OCI-LY7 (cell line): Measurements from ENCODE around the gene CYFIP1. TPM values are rescaled to one million over a fixed set of nuclear protein-coding genes. Genes with fewer than 3 reads are reported as not detected.

Experiments used
- BruUV-seq: library from RNA; stranded (reverse); fragments of 400-500 nt; replicated peaks from 2 replicates; lab custom pipeline; 2021; lab: Mats Ljungman, UMichigan
- CTCF ChIA-PET: fragments of 300-600 bp; sonication (Branson Sonifier 250); formaldehyde crosslinking; loops from one replicate; lab custom pipeline; 2022; ENCODE audit warnings: antibody characterized with exemption; ENCODE audit not compliant: unreplicated experiment; lab: Charles Lee
- POLR2A ChIA-PET: fragments of 300-600 bp; sonication (Branson Sonifier 250); formaldehyde crosslinking; loops from one replicate; lab custom pipeline; 2022; ENCODE audit warnings: antibody characterized with exemption; lab: Charles Lee
- DNase-seq: peaks from one replicate; pipeline ENCODE4 v3.0.0-alpha.2; 2015; ENCODE audit warnings: low spot score
- H2AFZ ChIP-seq: fragments of 200-600 bp; sonication (generic), shearing (Covaris generic); 2 replicates; pipeline ENCODE4 v1.6.1; 2014; ENCODE audit warnings: mild to moderate bottlenecking, antibody characterized with exemption, low read length, moderate library complexity
- H3K27ac ChIP-seq: fragments of 200-600 bp; sonication (generic); 2 replicates; pipeline ENCODE4 v1.5.1; 2014; ENCODE audit warnings: mixed run types, low read depth, mild to moderate bottlenecking, moderate library complexity, low read length, inconsistent platforms; ENCODE audit not compliant: poor library complexity, severe bottlenecking
- H3K36me3 ChIP-seq: fragments of 200-600 bp; sonication (generic); 2 replicates; pipeline ENCODE4 v1.6.1; 2014; ENCODE audit warnings: mild to moderate bottlenecking, antibody characterized with exemption, low read length, moderate library complexity, mixed read lengths; ENCODE audit not compliant: insufficient read depth
- H3K4me1 ChIP-seq: fragments of 200-600 bp; sonication (generic); 2 replicates; pipeline ENCODE4 v1.5.1; 2014; ENCODE audit warnings: mild to moderate bottlenecking, low read length; ENCODE audit not compliant: insufficient read depth, poor library complexity, severe bottlenecking
- H3K4me2 ChIP-seq: fragments of 200-600 bp; sonication (generic); 2 replicates; pipeline ENCODE4 v1.6.1; 2014; ENCODE audit warnings: mild to moderate bottlenecking, low read length
- H3K4me3 ChIP-seq: fragments of 200-600 bp; sonication (generic); 2 replicates; pipeline ENCODE4 v1.5.1; 2014; ENCODE audit warnings: mild to moderate bottlenecking, low read depth, low read length; ENCODE audit not compliant: poor library complexity, severe bottlenecking
- H3K79me2 ChIP-seq: fragments of 200-600 bp; sonication (generic); 2 replicates; pipeline ENCODE4 v1.6.1; 2016; ENCODE audit warnings: low read depth, mild to moderate bottlenecking, low read length, moderate library complexity, mixed read lengths; ENCODE audit not compliant: insufficient read depth
- H3K9me2 ChIP-seq: fragments of 200-600 bp; sonication (generic); 2 replicates; pipeline ENCODE4 v1.6.1; 2016; ENCODE audit warnings: mild to moderate bottlenecking, low read length, mixed read lengths; ENCODE audit not compliant: insufficient read depth
- H3K9me3 ChIP-seq: fragments of 200-600 bp; sonication (generic); 2 replicates; pipeline ENCODE4 v1.6.1; 2014; ENCODE audit warnings: mild to moderate bottlenecking, mixed run types, low read length, mixed read lengths
- H4K20me1 ChIP-seq: fragments of 200-600 bp; sonication (generic); 2 replicates; pipeline ENCODE4 v1.6.1; 2014; ENCODE audit warnings: mild to moderate bottlenecking, antibody characterized with exemption, low read length, moderate library complexity, mixed read lengths; ENCODE audit not compliant: insufficient read depth
- CTCF ChIP-seq: fragments of 200-600 bp; sonication (generic); conservative IDR thresholded peaks from 2 replicates; pipeline ENCODE4 v1.5.1; 2014; ENCODE audit warnings: mild to moderate bottlenecking, antibody characterized with exemption, low read length, moderate library complexity, mixed read lengths
- EZH2phosphoT487 ChIP-seq: fragments of 200-600 bp; sonication (generic); IDR thresholded peaks from 2 replicates; pipeline ENCODE4 v1.6.1; 2018; ENCODE audit warnings: low read depth, borderline replicate concordance, mild to moderate bottlenecking, mixed run types, antibody characterized with exemption, low read length, moderate library complexity, mixed read lengths
- intact Hi-C: fragments of 100-400 bp; cut with micrococcal nuclease; formaldehyde crosslinking; loops from one replicate; pipeline ENCODE4 v1.10.0; 2022; ENCODE audit not compliant: unreplicated experiment
- total RNA-seq, 2 experiments: library from RNA; depleted of rRNA in 1 of 2; stranded (reverse); fragments of >200 nt in 1 of 2; shearing (Covaris generic) in 1 of 2; gene quantifications; 2 replicates each; pipeline ENCODE4 v1.2.3, GENCODE V29; 2014 to 2022

The CYFIP1 gene
- total RNA-seq, 2 experiments from 2014 or later, result 0.98 to 1.3 TPM

- H3K9me2 ChIP-seq, result no peaks in the 10 kb centered on the region
- no peaks in the 10 kb centered on the region for H3K4me1 ChIP-seq
- ChIA-PET CTCF (no interaction called here), POLR2A (interaction anchor here (0.8 to 1.7 kb wide), 3 partner anchors 9 to 13 kb away, joined by 3 to 4 read pairs (median 4); no protein-coding TSS in a partner anchor)
- DNase-seq, result no peak
- H3K36me3 ChIP-seq, result peaks cover 100% of the 10 kb centered on the region
- intact Hi-C loops, result no loop called here
- no peak overlapping the region for H3K27ac ChIP-seq
- no peak overlapping the region for H3K4me3 ChIP-seq
- H3K4me2 ChIP-seq, result no peak overlapping the region
- H3K9me3 ChIP-seq, result no peaks in the 10 kb centered on the region; the same call in 1 of the 2 replicates
- BruUV-seq, result no TSS peak
- peaks cover 29% of the 10 kb centered on the region; the same call in 1 of the 2 replicates for H3K79me2 ChIP-seq
- no peaks in the 10 kb centered on the region for H4K20me1 ChIP-seq
- no peak overlapping the region for H2AFZ ChIP-seq
- TF ChIP-seq EZH2phosphoT487 (no peak), CTCF (no peak)
Measured at GRCh38 chr15:22855791-22856190, 124.4 kb downstream of the CYFIP1 start.

GRCh38 chr15:22851513-22851912, 128.7 kb downstream of the CYFIP1 start:
- Histone ChIP-seq H3K9me3 (no peaks in the 10 kb centered on the region), H4K20me1 (peaks cover 11% of the 10 kb centered on the region; the same call in 1 of the 2 replicates), H2AFZ (no peak overlapping the region), H3K4me3 (no peak overlapping the region), H3K4me1 (peaks cover 5% of the 10 kb centered on the region), H3K4me2 (no peak overlapping the region), H3K79me2 (peaks cover 69% of the 10 kb centered on the region), H3K27ac (no peak overlapping the region), H3K36me3 (peaks cover 96% of the 10 kb centered on the region), H3K9me2 (no peaks in the 10 kb centered on the region)
- POLR2A ChIA-PET, result interaction anchor here (1.6 kb wide), 1 partner anchor 11 kb away, joined by 5 read pairs; no protein-coding TSS in a partner anchor
- no TSS peak for BruUV-seq
- CTCF ChIA-PET, result no interaction called here
- TF ChIP-seq CTCF (no peak), EZH2phosphoT487 (no peak)
- no peak for DNase-seq
- intact Hi-C loops, result no loop called here

- Histone ChIP-seq H3K4me2 (no peak overlapping the region), H4K20me1 (peaks cover 20% of the 10 kb centered on the region), H3K27ac (no peak overlapping the region), H3K79me2 (peaks cover 78% of the 10 kb centered on the region), H2AFZ (no peak overlapping the region), H3K9me3 (no peaks in the 10 kb centered on the region), H3K4me1 (peaks cover 8% of the 10 kb centered on the region), H3K9me2 (no peaks in the 10 kb centered on the region), H3K4me3 (no peak overlapping the region), H3K36me3 (peaks cover 96% of the 10 kb centered on the region)
- CTCF ChIA-PET, result no interaction called here
- POLR2A ChIA-PET, result interaction anchor here (1.9 kb wide), 1 partner anchor 10 kb away, joined by 7 read pairs; no protein-coding TSS in a partner anchor
- intact Hi-C loops, result no loop called here
- TF ChIP-seq EZH2phosphoT487 (no peak), CTCF (no peak)
- no TSS peak for BruUV-seq
- no peak for DNase-seq
Measured at GRCh38 chr15:22850055-22850454, 130.1 kb downstream of the CYFIP1 start.
